Fibroblast of skin of right biceps (primary cell): ENCODE data around the gene PLIN5.
"Not testable (repeated sequence)": the region's sequence is repeated elsewhere in the genome, so short reads cannot be mapped to it uniquely, and the experiment has no call there.

Experiments
- DNase-seq: peaks from one replicate; pipeline ENCODE4 v3.0.0-alpha.2; 2013

PLIN5 gene

GRCh38 chr19:4567584-4568071, 32.6 kb upstream of the PLIN5 start:
- peak; percentile 53 for DNase-seq

GRCh38 chr19:4566402-4567051, 31.5 kb upstream of the PLIN5 start:
- no peak for DNase-seq

- not testable (repeated sequence) for DNase-seq
Observed at GRCh38 chr19:4563562-4563961, 28.5 kb upstream of the PLIN5 start.

GRCh38 chr19:4562085-4562484, 27.1 kb upstream of the PLIN5 start:
- not testable (repeated sequence) for DNase-seq

GRCh38 chr19:4559569-4559968, 24.5 kb upstream of the PLIN5 start, which contains the start of gene SEMA6B:
Gene SEMA6B, minus strand, starts transcription at chr19:4559684. Its CDS starts 1,227 bp downstream, at chr19:4558457.
- DNase-seq, result no peak

GRCh38 chr19:4557971-4558941, 23.2 kb upstream of the PLIN5 start:
- no peak for DNase-seq

- DNase-seq, result no peak
Observed at GRCh38 chr19:4557144-4557970, 22.3 kb upstream of the PLIN5 start.

GRCh38 chr19:4556597-4557127, 21.6 kb upstream of the PLIN5 start:
- DNase-seq, result peak; percentile 23

GRCh38 chr19:4555657-4556561, 20.9 kb upstream of the PLIN5 start:
- no peak for DNase-seq

GRCh38 chr19:4554717-4555116, 19.7 kb upstream of the PLIN5 start:
- DNase-seq, result no peak

GRCh38 chr19:4553775-4554174, 18.8 kb upstream of the PLIN5 start:
- DNase-seq, result no peak

GRCh38 chr19:4553092-4553695, 18.2 kb upstream of the PLIN5 start:
- DNase-seq, result no peak

- DNase-seq, result no peak
Observed at GRCh38 chr19:4552525-4552819, 17.4 kb upstream of the PLIN5 start.

- no peak for DNase-seq
Observed at GRCh38 chr19:4550479-4551050, 15.5 kb upstream of the PLIN5 start.

GRCh38 chr19:4550018-4550417, 15.0 kb upstream of the PLIN5 start:
- no peak for DNase-seq

GRCh38 chr19:4548238-4548584, 13.2 kb upstream of the PLIN5 start:
- DNase-seq, result no peak

GRCh38 chr19:4547303-4548237, 12.5 kb upstream of the PLIN5 start:
- no peak for DNase-seq

GRCh38 chr19:4543842-4544647, 9.0 kb upstream of the PLIN5 start:
- no peak for DNase-seq
